ENCODE results near the gene MTCL1. TPM values are rescaled to one million over a fixed set of nuclear protein-coding genes. Genes with fewer than 3 reads are reported as not detected.
"Not testable (repeated sequence)": the region's sequence is repeated elsewhere in the genome, so short reads cannot be mapped to it uniquely, and the experiment has no call there.

The MTCL1 gene
- polyA plus RNA-seq, 3 donors, result not detected

- H3K4me1 Mint-ChIP-seq, result peaks cover 7% of the 10 kb centered on the region
- H3K9ac ChIP-seq (ENCODE audit: insufficient read depth, low read length, poor library complexity, severe bottlenecking), result no peak overlapping the region
- peaks cover 3 to 10% (median 8%) of the 10 kb centered on the region in 7 donors for H3K9me3 Mint-ChIP-seq
- H3K4me2 ChIP-seq (replicated peaks; ENCODE audit: extremely low read depth, low read length, poor library complexity, severe bottlenecking), result no peak overlapping the region
- H3K27me3 Mint-ChIP-seq (ENCODE audit: low read depth in 3 of 3), result peaks cover 0 to 9% (median 2%) of the 10 kb centered on the region in 3 donors
- no peak overlapping the region for H3K4me3 Mint-ChIP-seq
- peaks cover 0 to 3% of the 10 kb centered on the region in 2 donors for H3K9me3 ChIP-seq (replicated peaks in 1 of 2; ENCODE audit: control insufficient read depth in 1 of 2, insufficient read depth in 1 of 2, low read length in 2 of 2)
- no peaks in the 10 kb centered on the region for H3K4me1 ChIP-seq (ENCODE audit: control insufficient read depth in 1 of 2, insufficient read depth in 2 of 2, low read length in 2 of 2)
- DNase-seq, result no peak
- no peaks in the 10 kb centered on the region for H3K27me3 ChIP-seq (ENCODE audit: control insufficient read depth in 2 of 2, insufficient read depth in 2 of 2, low read length in 2 of 2)
- no peaks in the 10 kb centered on the region for H3K36me3 Mint-ChIP-seq
- H2AFZ ChIP-seq (ENCODE audit: insufficient read depth, low read depth, low read length, poor library complexity, severe bottlenecking), result no peak overlapping the region
- intact Hi-C loops (cut with micrococcal nuclease), result no loop called here
- H4K20me1 ChIP-seq (ENCODE audit: insufficient read depth, low read length), result no peaks in the 10 kb centered on the region
- H3K27ac Mint-ChIP-seq, result no peak overlapping the region
- H3K36me3 ChIP-seq (replicated peaks in 1 of 2; ENCODE audit: control insufficient read depth in 1 of 2, insufficient read depth in 2 of 2, low read length in 2 of 2), result no peaks in the 10 kb centered on the region
- no peak overlapping the region for H3K27ac ChIP-seq (ENCODE audit: low read depth in 1 of 2, low read length in 2 of 2)
- no peaks in the 10 kb centered on the region for H3K79me2 ChIP-seq (ENCODE audit: insufficient read depth, low read length)
- no peak overlapping the region for H3K4me3 ChIP-seq (replicated peaks in 1 of 3; ENCODE audit: low read depth in 2 of 3, low read length in 3 of 3)
- WGBS (ENCODE audit: insufficient coverage), result 90% methylated on average over 3 of the region's 4 CpGs
- TF ChIP-seq, protein P1, sequence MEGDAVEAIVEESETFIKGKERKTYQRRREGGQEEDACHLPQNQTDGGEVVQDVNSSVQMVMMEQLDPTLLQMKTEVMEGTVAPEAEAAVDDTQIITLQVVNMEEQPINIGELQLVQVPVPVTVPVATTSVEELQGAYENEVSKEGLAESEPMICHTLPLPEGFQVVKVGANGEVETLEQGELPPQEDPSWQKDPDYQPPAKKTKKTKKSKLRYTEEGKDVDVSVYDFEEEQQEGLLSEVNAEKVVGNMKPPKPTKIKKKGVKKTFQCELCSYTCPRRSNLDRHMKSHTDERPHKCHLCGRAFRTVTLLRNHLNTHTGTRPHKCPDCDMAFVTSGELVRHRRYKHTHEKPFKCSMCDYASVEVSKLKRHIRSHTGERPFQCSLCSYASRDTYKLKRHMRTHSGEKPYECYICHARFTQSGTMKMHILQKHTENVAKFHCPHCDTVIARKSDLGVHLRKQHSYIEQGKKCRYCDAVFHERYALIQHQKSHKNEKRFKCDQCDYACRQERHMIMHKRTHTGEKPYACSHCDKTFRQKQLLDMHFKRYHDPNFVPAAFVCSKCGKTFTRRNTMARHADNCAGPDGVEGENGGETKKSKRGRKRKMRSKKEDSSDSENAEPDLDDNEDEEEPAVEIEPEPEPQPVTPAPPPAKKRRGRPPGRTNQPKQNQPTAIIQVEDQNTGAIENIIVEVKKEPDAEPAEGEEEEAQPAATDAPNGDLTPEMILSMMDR (IDR thresholded peaks at IDR 0.05), result no peak
Observed at GRCh38 chr18:8758466-8758865, 53.1 kb downstream of the MTCL1 start.

- Histone ChIP-seq H2AFZ (ENCODE audit: insufficient read depth, low read depth, low read length, poor library complexity, severe bottlenecking) (no peak overlapping the region), H3K4me1 (ENCODE audit: control insufficient read depth in 1 of 2, insufficient read depth in 2 of 2, low read length in 2 of 2) (no peaks in the 10 kb centered on the region), H3K9ac (ENCODE audit: insufficient read depth, low read length, poor library complexity, severe bottlenecking) (no peak overlapping the region), H4K20me1 (ENCODE audit: insufficient read depth, low read length) (no peaks in the 10 kb centered on the region), H3K36me3 (replicated peaks in 1 of 2; ENCODE audit: control insufficient read depth in 1 of 2, insufficient read depth in 2 of 2, low read length in 2 of 2) (no peaks in the 10 kb centered on the region), H3K4me2 (replicated peaks; ENCODE audit: extremely low read depth, low read length, poor library complexity, severe bottlenecking) (no peak overlapping the region), H3K79me2 (ENCODE audit: insufficient read depth, low read length) (no peaks in the 10 kb centered on the region), H3K4me3 (replicated peaks in 1 of 3; ENCODE audit: low read depth in 2 of 3, low read length in 3 of 3) (no peak overlapping the region), H3K27ac (ENCODE audit: low read depth in 1 of 2, low read length in 2 of 2) (no peak overlapping the region), H3K27me3 (ENCODE audit: control insufficient read depth in 2 of 2, insufficient read depth in 2 of 2, low read length in 2 of 2) (no peaks in the 10 kb centered on the region), H3K9me3 (replicated peaks in 1 of 2; ENCODE audit: control insufficient read depth in 1 of 2, insufficient read depth in 1 of 2, low read length in 2 of 2) (peaks cover 0 to 3% of the 10 kb centered on the region in 2 donors)
- no peak for DNase-seq
- Mint-ChIP-seq H3K27me3 (ENCODE audit: low read depth in 3 of 3) (peaks cover 0 to 6% (median 2%) of the 10 kb centered on the region in 3 donors), H3K4me3 (no peak overlapping the region), H3K4me1 (peaks cover 7% of the 10 kb centered on the region), H3K36me3 (no peaks in the 10 kb centered on the region), H3K27ac (no peak overlapping the region), H3K9me3 (peaks cover 3 to 10% (median 8%) of the 10 kb centered on the region in 7 donors)
- 93% methylated on average over 2 of the region's 2 CpGs for whole genome bisulfite sequencing (ENCODE audit: insufficient coverage)
- TF ChIP-seq, protein P1 (IDR thresholded peaks at IDR 0.05), result no peak
- intact Hi-C loops (cut with micrococcal nuclease), result no loop called here
Observed at GRCh38 chr18:8760984-8761383, 55.6 kb downstream of the MTCL1 start.

DNA sequence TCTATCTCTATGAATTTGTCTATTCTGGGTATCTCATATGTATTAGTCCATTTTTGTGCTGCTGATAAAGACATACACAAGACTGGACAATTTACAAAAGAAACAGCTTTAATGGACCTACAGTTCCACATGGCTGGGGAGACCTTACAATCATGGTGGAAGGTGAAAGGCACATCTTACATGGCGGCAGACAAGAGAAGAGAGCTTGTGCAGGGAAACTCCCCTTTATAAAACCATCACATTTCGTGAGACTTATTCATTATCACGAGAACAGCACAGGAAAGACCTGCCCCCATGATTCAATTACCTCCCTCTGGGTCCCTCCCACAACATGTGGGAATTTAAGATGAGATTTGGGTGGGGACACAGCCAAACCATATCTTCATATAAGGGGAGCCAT, 56.2 kb downstream of the MTCL1 start:
- H3K27ac ChIP-seq (ENCODE audit: low read depth in 1 of 2, low read length in 2 of 2); H3K4me1 Mint-ChIP-seq; H3K27ac Mint-ChIP-seq; H4K20me1 ChIP-seq (ENCODE audit: insufficient read depth, low read length); H3K36me3 ChIP-seq (replicated peaks in 1 of 2; ENCODE audit: control insufficient read depth in 1 of 2, insufficient read depth in 2 of 2, low read length in 2 of 2); intact Hi-C loops (cut with micrococcal nuclease); H3K27me3 ChIP-seq (ENCODE audit: control insufficient read depth in 2 of 2, insufficient read depth in 2 of 2, low read length in 2 of 2); H3K79me2 ChIP-seq (ENCODE audit: insufficient read depth, low read length); H3K4me1 ChIP-seq (ENCODE audit: control insufficient read depth in 1 of 2, insufficient read depth in 2 of 2, low read length in 2 of 2); H3K9me3 Mint-ChIP-seq; H3K4me3 Mint-ChIP-seq; H2AFZ ChIP-seq (ENCODE audit: insufficient read depth, low read depth, low read length, poor library complexity, severe bottlenecking); DNase-seq; H3K9ac ChIP-seq (ENCODE audit: insufficient read depth, low read length, poor library complexity, severe bottlenecking); H3K9me3 ChIP-seq (replicated peaks in 1 of 2; ENCODE audit: control insufficient read depth in 1 of 2, insufficient read depth in 1 of 2, low read length in 2 of 2); H3K36me3 Mint-ChIP-seq; H3K4me3 ChIP-seq (replicated peaks in 1 of 3; ENCODE audit: low read depth in 2 of 3, low read length in 3 of 3); H3K4me2 ChIP-seq (replicated peaks; ENCODE audit: extremely low read depth, low read length, poor library complexity, severe bottlenecking); H3K27me3 Mint-ChIP-seq (ENCODE audit: low read depth in 3 of 3): not testable (repeated sequence)
- no CpG with 5 or more reads among the region's 3 CpGs for WGBS (ENCODE audit: insufficient coverage)
